ENCODE data around the gene TP63. TPM values are rescaled to one million over a fixed set of nuclear protein-coding genes. Genes with fewer than 3 reads are reported as not detected.

Gene TP63
- total and polyA plus RNA-seq, 2 donors (not counting 3 experiments of a cell fraction or from before 2014, with no cell fraction given) = not detected

GRCh38 chr3:189714991-189715961 is 84.1 kb downstream of the TP63 start:
- BruUV-seq (replicated peaks) = no TSS peak
- H3K27me3 ChIP-seq (ENCODE audit: control insufficient read depth in 2 of 2, insufficient read depth in 2 of 2, low read length in 2 of 2) = no peaks in the 10 kb centered on the region
- H3K27ac ChIP-seq (ENCODE audit: insufficient read depth, low read depth, low read length) = peak overlapping the region; percentile 26
- no peak overlapping the region for H3K4me3 ChIP-seq (replicated peaks in 1 of 3; ENCODE audit: insufficient read depth in 1 of 3, low read depth in 1 of 3, low read length in 3 of 3)
- no peaks in the 10 kb centered on the region for H3K9me1 ChIP-seq (replicated peaks; ENCODE audit: control insufficient read depth, extremely low read depth, insufficient read depth, low read length)
- DNase-seq (ENCODE audit: low read depth, low spot score) = peak; percentile 64
- peaks cover 16% of the 10 kb centered on the region for H3K4me1 ChIP-seq (ENCODE audit: control insufficient read depth, extremely low read depth, insufficient read depth, low read length)
- FAIRE-seq = peak; percentile 58
- CTCF ChIA-PET = interaction anchor here (0.9 kb wide), 1 partner anchor 233 kb away, joined by 7 read pairs; no protein-coding TSS in a partner anchor
- no peaks in the 10 kb centered on the region for H4K20me1 ChIP-seq (replicated peaks; ENCODE audit: control insufficient read depth, extremely low read depth, insufficient read depth, low read length)
- no peak overlapping the region for H3K4me2 ChIP-seq (ENCODE audit: insufficient read depth, low read length)
- POLR2A ChIA-PET = no interaction called here
- dilution Hi-C loops (cut with MboI; ENCODE audit: extremely low pct_ligation_motif_present, low sequenced_read_pairs) = no loop called here
- peak overlapping the region; percentile 31 for H2AFZ ChIP-seq (ENCODE audit: low read depth, low read length)
- TF ChIP-seq EZH2 (IDR thresholded peaks at IDR 0.05; ENCODE audit: borderline replicate concordance, low read depth, low read length, severe bottlenecking) = no peak
- TF ChIP-seq GATA2 (IDR thresholded peaks at IDR 0.05; ENCODE audit: insufficient read depth, insufficient read length, low read depth, low read length) = peak; percentile 71
- TF ChIP-seq MAX (IDR thresholded peaks at IDR 0.05; ENCODE audit: insufficient read depth, insufficient read length) = no peak
- TF ChIP-seq FOS (IDR thresholded peaks at IDR 0.05; ENCODE audit: borderline replicate concordance, insufficient read depth, low read length) = peak; percentile 58
- H3K36me3 ChIP-seq (ENCODE audit: control insufficient read depth in 2 of 2, extremely low read depth in 1 of 2, insufficient read depth in 2 of 2, low read length in 2 of 2) = no peaks in the 10 kb centered on the region
- no peaks in the 10 kb centered on the region for H3K79me2 ChIP-seq (ENCODE audit: control insufficient read depth, insufficient read depth, low read length)
- H3K9me3 ChIP-seq (replicated peaks; ENCODE audit: control insufficient read depth, insufficient read depth, low read length) = no peaks in the 10 kb centered on the region
- intact Hi-C loops (cut with micrococcal nuclease) = no loop called here
- H3K9ac ChIP-seq (replicated peaks; ENCODE audit: extremely low read depth, insufficient read depth, low read length) = no peak overlapping the region

GRCh38 chr3:189718215-189718614 is 87.0 kb downstream of the TP63 start:
- TF ChIP-seq MYC (IDR thresholded peaks at IDR 0.05; ENCODE audit: low read depth, low read length) (no peak), GATA2 (IDR thresholded peaks at IDR 0.05; ENCODE audit: insufficient read depth, insufficient read length, low read depth, low read length) (no peak), EZH2 (IDR thresholded peaks at IDR 0.05; ENCODE audit: borderline replicate concordance, low read depth, low read length, severe bottlenecking) (no peak), JUN (IDR thresholded peaks at IDR 0.05; ENCODE audit: borderline replicate concordance, insufficient read depth, insufficient read length, low read depth) (no peak), CTCF (IDR thresholded peaks at IDR 0.05; ENCODE audit: extremely low read depth in 1 of 2, insufficient read depth in 1 of 2, low read depth in 1 of 2, low read length in 2 of 2) (no peak), MAX (IDR thresholded peaks at IDR 0.05; ENCODE audit: insufficient read depth, insufficient read length) (no peak), FOS (IDR thresholded peaks at IDR 0.05; ENCODE audit: borderline replicate concordance, insufficient read depth, low read length) (no peak), POLR2A (IDR thresholded peaks at IDR 0.05; ENCODE audit: low read depth, low read length) (no peak), POLR2AphosphoS5 (IDR thresholded peaks at IDR 0.05; ENCODE audit: insufficient read depth, low read depth, low read length) (no peak)
- no TSS peak for BruUV-seq (replicated peaks)

More at GRCh38 chr3:189718215-189718614, 87.0 kb downstream of the TP63 start:
- H3K9ac ChIP-seq (replicated peaks; ENCODE audit: extremely low read depth, insufficient read depth, low read length) = no peak overlapping the region
- no peaks in the 10 kb centered on the region for H3K9me3 ChIP-seq (replicated peaks; ENCODE audit: control insufficient read depth, insufficient read depth, low read length)
- no peak overlapping the region for H3K4me3 ChIP-seq (replicated peaks in 1 of 3; ENCODE audit: insufficient read depth in 1 of 3, low read depth in 1 of 3, low read length in 3 of 3)
- peaks cover 6% of the 10 kb centered on the region for H3K4me1 ChIP-seq (ENCODE audit: control insufficient read depth, extremely low read depth, insufficient read depth, low read length)
- CTCF ChIA-PET = interaction anchor here (1.4 kb wide), 1 partner anchor 230 kb away, joined by 3 read pairs; no protein-coding TSS in a partner anchor
- POLR2A ChIA-PET = no interaction called here
- no peak for FAIRE-seq
- no peaks in the 10 kb centered on the region for H3K79me2 ChIP-seq (ENCODE audit: control insufficient read depth, insufficient read depth, low read length)
- H4K20me1 ChIP-seq (replicated peaks; ENCODE audit: control insufficient read depth, extremely low read depth, insufficient read depth, low read length) = no peaks in the 10 kb centered on the region
- no peak for DNase-seq (ENCODE audit: low read depth, low spot score)
- no peaks in the 10 kb centered on the region for H3K27me3 ChIP-seq (ENCODE audit: control insufficient read depth in 2 of 2, insufficient read depth in 2 of 2, low read length in 2 of 2)
- intact Hi-C loops (cut with micrococcal nuclease) = no loop called here
- dilution Hi-C loops (cut with MboI; ENCODE audit: extremely low pct_ligation_motif_present, low sequenced_read_pairs) = no loop called here
- H3K4me2 ChIP-seq (ENCODE audit: insufficient read depth, low read length) = no peak overlapping the region
- H3K36me3 ChIP-seq (ENCODE audit: control insufficient read depth in 2 of 2, extremely low read depth in 1 of 2, insufficient read depth in 2 of 2, low read length in 2 of 2) = no peaks in the 10 kb centered on the region
- H3K27ac ChIP-seq (ENCODE audit: insufficient read depth, low read depth, low read length) = no peak overlapping the region
- no peak overlapping the region for H2AFZ ChIP-seq (ENCODE audit: low read depth, low read length)
- H3K9me1 ChIP-seq (replicated peaks; ENCODE audit: control insufficient read depth, extremely low read depth, insufficient read depth, low read length) = no peaks in the 10 kb centered on the region

Measured in endothelial cell of umbilical vein (primary cell).